HCT116 (cell line): Measurements from ENCODE around the gene ZNF536.

Experiments used
- CEBPB ChIP-seq: IDR thresholded peaks from 2 replicates; pipeline ENCODE4 v1.6.1; 2012; ENCODE audit warnings: low read depth
- CTCF ChIP-seq, 3 experiments: fragments of 200-600 bp in 1 of 3; sonication (generic) in 1 of 3; IDR thresholded peaks in 2 of 3; conservative IDR thresholded peaks in 1 of 3; 2 replicates each; pipeline ENCODE4 v1.5.1; 2012 to 2017; ENCODE audit warnings: low read depth in 2 of 3, low read length in 2 of 3, antibody characterized with exemption in 1 of 3, borderline replicate concordance in 1 of 3, control low read depth in 1 of 3, mild to moderate bottlenecking in 1 of 3, mixed read lengths in 1 of 3, mixed run types in 1 of 3, moderate library complexity in 1 of 3; ENCODE audit not compliant: insufficient read depth in 1 of 3
- EZH2phosphoT487 ChIP-seq: fragments of 200-600 bp; IDR thresholded peaks from 2 replicates; pipeline ENCODE4 v1.6.1; 2018; ENCODE audit warnings: antibody characterized with exemption, borderline replicate concordance
- JUND ChIP-seq: IDR thresholded peaks from 2 replicates; pipeline ENCODE4 v1.6.1; 2012
- MAX ChIP-seq: IDR thresholded peaks from 2 replicates; pipeline ENCODE4 v1.6.1; 2012
- POLR2A ChIP-seq: IDR thresholded peaks from 2 replicates; pipeline ENCODE4 v1.7.0; 2011; ENCODE audit warnings: borderline replicate concordance; ENCODE audit not compliant: insufficient read depth, insufficient read length; ENCODE audit errors: extremely low read depth
- RAD21 ChIP-seq: IDR thresholded peaks from 2 replicates; pipeline ENCODE4 v1.6.1; 2012; ENCODE audit warnings: low read depth, mild to moderate bottlenecking
- REST ChIP-seq: IDR thresholded peaks from 2 replicates; pipeline ENCODE4 v1.6.1; 2012; ENCODE audit warnings: low read depth
- SP1 ChIP-seq: IDR thresholded peaks from 2 replicates; pipeline ENCODE4 v1.6.1; 2012; ENCODE audit warnings: low read depth
- YY1 ChIP-seq: IDR thresholded peaks from 2 replicates; pipeline ENCODE4 v1.6.1; 2011; ENCODE audit warnings: low read length, low read depth, moderate library complexity, mild to moderate bottlenecking; ENCODE audit not compliant: insufficient replicate concordance; ENCODE audit errors: extremely low read depth
- ZBTB33 ChIP-seq: IDR thresholded peaks from 2 replicates; pipeline ENCODE4 v1.6.1; 2011; ENCODE audit warnings: mild to moderate bottlenecking, low read length, moderate library complexity; ENCODE audit not compliant: insufficient replicate concordance; ENCODE audit errors: extremely low read depth

GRCh38 chr19:30373593-30373992 lies 1.4 kb downstream of the ZNF536 start:
- TF ChIP-seq CEBPB (no peak), POLR2A (no peak), ZBTB33 (no peak), CTCF (IDR thresholded peaks at IDR 0.05 in 2 of 3, conservative IDR thresholded peaks at IDR 0.05 in 1 of 3; ENCODE audit: borderline replicate concordance in 1 of 3, insufficient read depth in 1 of 3, low read depth in 2 of 3, low read length in 2 of 3) (no peak), REST (no peak), RAD21 (no peak), JUND (no peak), SP1 (no peak), YY1 (no peak), EZH2phosphoT487 (no peak), MAX (no peak)
